K562 (cell line): Measurements from ENCODE around the gene PIEZO2.

Experiments
- CBFA2T3 ChIP-seq: fragments of 450-650 bp; IDR thresholded peaks from 2 replicates; pipeline ENCODE4 v1.6.1; 2017
- CTCF ChIP-seq, 3 experiments: IDR thresholded peaks in 2 of 3; conservative IDR thresholded peaks in 1 of 3; 2 replicates each; pipeline ENCODE4 v1.5.1; 2011 to 2012; ENCODE audit warnings: low read length in 3 of 3, mild to moderate bottlenecking in 3 of 3, control low read depth in 2 of 3, improper control_type of control experiment in 1 of 3, inconsistent platforms in 1 of 3, low read depth in 1 of 3, mixed read lengths in 1 of 3, moderate library complexity in 1 of 3; ENCODE audit not compliant: insufficient read depth in 2 of 3
- KLF16 ChIP-seq: IDR thresholded peaks from 2 replicates; pipeline ENCODE4 v1.6.1; 2016; ENCODE audit warnings: antibody characterized with exemption
- TF ChIP-seq, protein P1 (sequence below): sonication (generic); formaldehyde crosslinking; IDR thresholded peaks from 2 replicates; pipeline ENCODE4 v1.8.1; 2022; ENCODE audit warnings: missing genetic modification reagents

DNA sequence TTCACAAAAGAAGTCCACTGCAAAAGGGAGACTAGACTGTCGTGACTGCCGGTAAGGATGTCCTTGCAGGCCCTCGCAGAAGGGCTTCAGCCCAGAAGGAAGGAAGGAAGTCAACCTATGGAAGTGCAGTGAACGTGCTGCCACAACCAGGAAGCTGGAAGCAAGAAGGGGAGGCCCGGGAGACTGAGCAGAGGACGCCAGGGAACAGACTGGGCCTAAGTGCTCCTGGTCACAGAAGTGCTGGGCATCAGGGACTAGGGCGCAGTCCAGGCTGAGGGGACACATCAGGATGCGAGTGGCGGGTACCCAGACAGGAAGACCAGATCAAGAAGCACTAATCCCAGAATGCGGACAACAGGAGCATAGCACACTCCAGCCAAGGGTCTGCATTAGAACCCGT, 78.8 kb downstream of the PIEZO2 start:
- TF ChIP-seq CTCF (IDR thresholded peaks at IDR 0.05 in 2 of 3, conservative IDR thresholded peaks at IDR 0.05 in 1 of 3; ENCODE audit: insufficient read depth in 2 of 3, low read depth in 1 of 3, low read length in 3 of 3) = no peak
- no peak for TF ChIP-seq CBFA2T3
- no peak for TF ChIP-seq KLF16
- TF ChIP-seq, protein P1, sequence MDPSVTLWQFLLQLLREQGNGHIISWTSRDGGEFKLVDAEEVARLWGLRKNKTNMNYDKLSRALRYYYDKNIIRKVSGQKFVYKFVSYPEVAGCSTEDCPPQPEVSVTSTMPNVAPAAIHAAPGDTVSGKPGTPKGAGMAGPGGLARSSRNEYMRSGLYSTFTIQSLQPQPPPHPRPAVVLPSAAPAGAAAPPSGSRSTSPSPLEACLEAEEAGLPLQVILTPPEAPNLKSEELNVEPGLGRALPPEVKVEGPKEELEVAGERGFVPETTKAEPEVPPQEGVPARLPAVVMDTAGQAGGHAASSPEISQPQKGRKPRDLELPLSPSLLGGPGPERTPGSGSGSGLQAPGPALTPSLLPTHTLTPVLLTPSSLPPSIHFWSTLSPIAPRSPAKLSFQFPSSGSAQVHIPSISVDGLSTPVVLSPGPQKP (CRISPR knock-in tag) = no peak
